NCI-H526 treated with DMSO at 0.1 percent for 48 hours (cell line): Measurements from ENCODE around the gene TCP11.

Source experiments
- DNase-seq: peaks from one replicate; lab custom pipeline; 2025; lab: John Stamatoyannopoulos, UW

Gene TCP11

GRCh38 chr6:35080821-35081425 lies 60.2 kb downstream of the TCP11 start:
- no peak for DNase-seq

DNA sequence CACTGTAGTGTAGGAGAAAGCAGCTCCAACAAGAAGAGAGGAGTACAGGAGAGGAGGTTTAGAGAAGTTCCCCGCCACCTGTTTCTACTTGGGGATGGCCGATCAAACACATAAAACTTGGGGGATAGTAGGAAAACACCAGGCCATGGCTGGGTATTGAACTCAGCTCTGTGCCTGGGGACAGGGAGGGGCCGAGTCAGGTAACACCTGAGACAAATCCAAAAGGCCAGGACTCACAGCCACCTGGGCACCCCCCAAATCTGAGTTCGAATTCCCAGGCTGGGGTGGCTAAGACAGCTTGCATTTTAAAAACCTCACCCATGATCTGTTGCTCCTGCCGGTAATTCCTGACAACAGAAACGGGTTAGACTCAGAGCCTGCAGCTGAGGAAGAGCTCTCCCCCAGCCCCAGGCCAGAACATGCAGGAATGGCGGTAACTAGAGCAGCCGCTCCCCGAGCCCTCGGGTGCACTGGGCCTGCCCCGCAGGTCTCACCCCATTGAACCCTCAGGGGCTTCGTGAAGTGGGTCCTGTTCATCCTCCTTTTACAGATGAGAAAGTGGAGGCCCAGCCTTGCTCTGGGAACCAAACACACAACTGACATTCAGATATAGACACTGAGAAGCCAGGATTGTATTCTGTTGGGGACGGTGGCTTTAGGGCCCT lies 61.0 kb downstream of the TCP11 start:
- DNase-seq = no peak

DNA sequence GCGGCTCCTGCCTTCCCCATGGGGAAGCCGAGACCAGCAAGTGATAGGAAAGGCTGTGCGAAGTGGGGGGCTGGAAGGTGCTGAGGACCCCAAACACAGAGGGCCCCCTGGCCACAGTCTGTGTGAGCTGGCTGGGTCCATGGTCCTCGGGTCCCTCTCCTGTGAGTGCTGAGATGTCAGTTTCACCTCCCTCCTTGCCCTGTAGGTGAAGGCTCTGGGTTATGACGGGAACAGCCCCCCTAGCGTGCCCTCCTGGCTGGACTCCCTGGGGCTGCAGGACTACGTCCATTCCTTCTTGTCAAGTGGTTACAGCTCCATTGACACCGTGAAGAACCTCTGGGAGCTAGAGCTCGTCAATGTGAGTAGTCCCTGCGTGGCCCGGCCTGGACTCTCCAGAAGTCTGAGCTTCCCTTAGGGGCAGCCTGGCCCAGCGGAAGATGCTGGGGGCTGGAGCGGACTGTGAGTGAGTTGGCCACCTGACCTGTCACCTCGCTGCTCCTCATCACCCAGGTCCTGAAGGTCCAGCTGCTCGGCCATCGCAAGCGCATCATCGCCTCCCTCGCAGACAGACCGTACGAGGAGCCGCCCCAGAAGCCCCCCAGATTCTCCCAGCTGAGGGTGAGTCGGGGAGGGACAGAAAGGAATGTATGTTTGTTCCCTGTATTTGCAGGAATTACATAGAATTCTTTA lies 61.7 kb downstream of the TCP11 start:
- no peak for DNase-seq

DNA sequence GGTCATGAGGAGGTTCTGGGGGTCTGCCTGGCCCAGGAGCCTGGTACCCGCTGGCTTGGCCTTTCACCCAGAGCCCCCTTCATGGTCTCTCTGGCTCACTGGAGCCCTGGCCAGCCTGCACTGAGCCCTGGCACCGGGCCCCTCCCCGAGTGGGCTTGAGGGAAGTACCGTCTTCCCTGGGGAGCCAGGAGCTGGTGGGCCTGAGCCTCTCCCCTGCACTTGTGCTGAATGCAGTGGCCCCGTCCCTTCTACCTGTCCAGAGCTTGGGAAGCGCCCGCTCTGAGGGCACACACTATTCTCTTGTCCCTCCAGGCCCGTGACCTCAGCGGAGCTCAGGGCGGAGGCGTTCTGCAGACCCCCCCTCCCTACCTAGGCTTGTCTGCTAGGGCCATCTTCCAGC lies 62.2 kb downstream of the TCP11 start:
- DNase-seq = no peak

- no peak for DNase-seq
Measured at GRCh38 chr6:35078226-35078850, 62.8 kb downstream of the TCP11 start.

- no peak for DNase-seq
Measured at GRCh38 chr6:35077713-35078105, 63.4 kb downstream of the TCP11 start.

DNA sequence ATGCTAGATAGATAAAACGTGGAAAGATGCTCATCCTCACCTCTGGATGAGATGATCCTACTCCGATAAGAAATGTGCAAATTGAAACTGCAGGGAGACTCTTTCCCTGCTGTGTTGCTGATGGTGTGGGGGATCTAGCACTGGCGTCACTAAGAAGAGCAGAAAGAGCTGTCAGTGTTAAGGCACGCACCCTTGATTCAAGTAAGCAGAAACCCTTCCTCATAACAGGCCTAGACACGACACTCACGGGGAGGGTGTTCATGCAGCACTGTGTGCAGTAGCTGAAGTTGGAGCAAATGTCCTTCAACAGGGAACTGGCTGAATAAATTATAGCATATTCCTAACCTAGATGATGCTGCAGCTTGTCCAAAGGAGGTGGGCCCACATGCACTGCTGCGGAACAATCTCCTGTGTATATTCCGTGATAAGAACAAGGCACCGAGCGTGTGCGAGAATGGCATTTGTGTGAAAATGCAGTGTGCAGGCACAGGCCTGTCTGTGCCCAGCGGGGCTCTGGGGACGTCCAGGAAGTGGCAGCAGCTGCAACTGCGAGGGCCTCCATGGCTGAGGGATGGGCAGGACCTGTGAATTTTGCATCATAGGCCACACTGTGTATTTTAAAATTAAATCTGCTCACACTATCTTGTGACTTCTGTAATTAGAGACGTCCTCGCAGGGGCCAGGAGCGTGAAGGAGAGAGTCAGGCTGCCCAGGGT lies 64.0 kb downstream of the TCP11 start:
- no peak for DNase-seq

- DNase-seq = no peak
Measured at GRCh38 chr6:35073766-35074471, 67.2 kb downstream of the TCP11 start.

DNA sequence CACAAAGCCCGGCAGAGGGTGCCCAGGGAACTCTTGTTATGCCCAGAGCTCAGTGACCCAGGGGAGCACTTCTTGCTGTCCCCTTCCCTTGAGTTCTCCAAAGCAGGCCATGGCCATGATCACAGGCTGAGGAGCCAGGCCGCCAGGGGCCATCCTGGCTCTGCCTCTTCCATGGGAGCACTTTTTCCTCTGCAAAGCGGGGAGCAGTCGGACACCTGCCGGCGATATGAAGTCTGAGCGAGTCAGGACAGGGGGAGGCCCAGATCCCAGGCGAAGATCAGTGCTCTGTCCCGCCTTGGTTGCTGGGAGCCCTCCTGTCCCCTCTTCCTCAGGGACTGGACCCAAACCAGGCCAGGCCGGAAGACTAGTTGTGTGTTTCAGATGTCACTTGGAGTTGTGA lies 67.9 kb downstream of the TCP11 start:
- no peak for DNase-seq

DNA sequence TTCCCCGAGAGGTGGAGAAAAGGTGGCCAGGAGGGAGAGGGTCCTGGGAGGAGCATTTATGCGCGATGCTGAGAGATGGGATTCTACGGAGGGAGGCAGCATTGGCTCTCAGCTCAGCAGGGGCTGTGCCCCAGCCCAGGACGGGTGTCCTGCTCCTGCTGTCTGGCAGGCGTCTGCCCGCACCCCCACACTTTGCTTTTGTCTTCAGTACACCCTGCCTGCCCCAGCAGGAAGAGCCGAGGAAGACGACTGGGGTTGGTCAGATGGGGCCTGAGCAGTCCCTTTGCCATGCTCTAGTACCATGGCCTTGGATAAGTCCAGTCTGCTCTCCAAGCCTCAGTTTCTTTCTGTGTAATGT lies 68.5 kb downstream of the TCP11 start:
- DNase-seq = no peak

- DNase-seq = no peak
Measured at GRCh38 chr6:35072051-35072697, 69.0 kb downstream of the TCP11 start.

DNA sequence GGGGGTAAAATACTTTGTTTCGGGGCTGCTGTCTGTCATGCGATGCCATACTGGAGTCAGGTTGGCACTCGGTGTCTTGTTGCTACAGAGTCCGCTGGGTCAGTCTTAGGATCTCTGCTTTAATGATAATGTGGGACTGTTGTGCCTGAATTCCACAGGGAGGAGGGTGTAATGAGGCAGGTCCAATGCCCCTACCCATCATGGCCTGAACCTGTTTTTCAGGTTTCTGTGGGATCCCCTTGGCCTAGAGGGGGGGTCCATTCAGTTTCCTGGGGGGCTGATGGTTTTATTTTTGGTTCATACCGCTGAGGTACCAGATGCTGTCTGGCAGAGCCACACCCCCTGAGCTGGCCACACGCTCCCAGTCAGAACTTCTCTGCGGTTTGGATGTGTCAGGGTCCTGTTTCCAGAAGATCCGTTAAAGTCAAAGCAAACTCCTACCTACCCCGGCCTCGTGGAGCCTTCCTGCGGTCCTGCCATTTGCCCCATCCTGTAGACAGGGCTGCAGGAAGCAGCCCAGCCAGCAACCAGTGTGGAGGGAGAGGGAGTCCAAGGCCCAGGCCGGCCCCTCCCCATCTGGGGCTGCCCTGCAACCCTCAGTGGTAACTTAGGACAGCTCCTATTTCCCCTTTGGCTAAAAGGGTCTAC lies 69.7 kb downstream of the TCP11 start:
- DNase-seq = no peak

GRCh38 chr6:35070111-35070510 lies 71.0 kb downstream of the TCP11 start:
- DNase-seq = no peak

GRCh38 chr6:35069262-35069661 lies 71.9 kb downstream of the TCP11 start:
- DNase-seq = no peak

DNA sequence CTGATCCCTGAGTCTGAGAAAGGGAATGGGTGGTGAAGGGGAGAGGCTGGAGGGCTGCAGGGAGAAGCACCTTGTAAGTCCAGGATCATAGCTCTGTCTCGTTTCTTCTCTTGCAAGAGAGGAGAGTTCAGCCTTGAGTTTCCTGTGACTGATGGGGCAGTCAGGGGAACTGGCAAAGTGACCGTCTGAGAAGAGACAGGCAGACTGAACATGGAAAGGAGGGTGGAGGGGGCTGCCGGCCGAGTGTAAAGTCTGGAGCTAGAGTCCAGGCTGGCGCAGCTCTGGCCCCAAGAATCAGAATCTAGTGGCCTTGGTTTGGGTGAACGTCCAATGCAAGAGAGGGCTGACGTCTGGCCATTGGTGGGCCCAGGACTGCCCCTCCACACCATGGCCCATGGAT lies 72.5 kb downstream of the TCP11 start:
- no peak for DNase-seq

- DNase-seq = no peak
Measured at GRCh38 chr6:35068206-35068605, 72.9 kb downstream of the TCP11 start.
